Astrocyte (in vitro differentiated cells and primary cell): ENCODE results near the gene VPS11. TPM values are rescaled to one million over a fixed set of nuclear protein-coding genes. Genes with fewer than 3 reads are reported as not detected.

Source experiments
- DNase-seq: peaks from one replicate; pipeline ENCODE4 v3.0.0-alpha.2; 2010; ENCODE audit warnings: low read depth
- FAIRE-seq: peaks from 2 replicates; lab custom pipeline; 2011; peaks lifted over from hg19 to GRCh38; lab: Jason Lieb, UNC
- H2AFZ ChIP-seq: 2 replicates; pipeline ENCODE4 v1.6.0; 2012; ENCODE audit warnings: low read depth, low read length, inconsistent platforms
- H3K27ac ChIP-seq: 2 replicates; pipeline ENCODE4 v1.5.1; 2011; ENCODE audit warnings: low read depth, low read length, inconsistent platforms
- H3K27me3 ChIP-seq: 2 replicates; pipeline ENCODE4 v1.6.0; 2011; ENCODE audit warnings: low read length, inconsistent platforms; ENCODE audit not compliant: insufficient read depth
- H3K36me3 ChIP-seq: 2 replicates; pipeline ENCODE4 v1.5.1; 2011; ENCODE audit warnings: low read length, inconsistent platforms; ENCODE audit not compliant: insufficient read depth
- H3K4me1 ChIP-seq: 2 replicates; pipeline ENCODE4 v1.5.1; 2011; ENCODE audit warnings: low read length, inconsistent platforms; ENCODE audit not compliant: insufficient read depth
- H3K4me2 ChIP-seq: 2 replicates; pipeline ENCODE4 v1.6.0; 2012; ENCODE audit warnings: low read length, inconsistent platforms
- H3K4me3 ChIP-seq: 2 replicates; pipeline ENCODE4 v1.5.1; 2011; ENCODE audit warnings: low read depth, mild to moderate bottlenecking, low read length, inconsistent platforms; ENCODE audit not compliant: insufficient read depth
- H3K79me2 ChIP-seq: 2 replicates; pipeline ENCODE4 v1.6.0; 2012; ENCODE audit warnings: mild to moderate bottlenecking, low read length, inconsistent platforms; ENCODE audit not compliant: insufficient read depth
- H3K9ac ChIP-seq: 2 replicates; pipeline ENCODE4 v1.6.0; 2012; ENCODE audit warnings: mild to moderate bottlenecking, low read length, inconsistent platforms
- H3K9me3 ChIP-seq: 2 replicates; pipeline ENCODE4 v1.5.1; 2012; ENCODE audit warnings: low read depth, mild to moderate bottlenecking, low read length, inconsistent platforms; ENCODE audit not compliant: insufficient read depth
- H4K20me1 ChIP-seq: 2 replicates; pipeline ENCODE4 v1.6.0; 2012; ENCODE audit warnings: low read length, inconsistent platforms; ENCODE audit not compliant: insufficient read depth
- H3K27ac Mint-ChIP-seq: one replicate; pipeline ENCODE4 v1.8.0; 2021; ENCODE audit warnings: mild to moderate bottlenecking, mixed read lengths; ENCODE audit not compliant: unreplicated experiment
- H3K27me3 Mint-ChIP-seq: one replicate; pipeline ENCODE4 v1.8.0; 2021; ENCODE audit warnings: low read depth, mixed read lengths; ENCODE audit not compliant: unreplicated experiment
- H3K36me3 Mint-ChIP-seq: one replicate; pipeline ENCODE4 v1.8.0; 2021; ENCODE audit warnings: low read depth, mixed read lengths; ENCODE audit not compliant: unreplicated experiment
- H3K4me1 Mint-ChIP-seq: one replicate; pipeline ENCODE4 v1.8.0; 2021; ENCODE audit warnings: low read depth, mixed read lengths; ENCODE audit not compliant: unreplicated experiment
- H3K4me3 Mint-ChIP-seq: one replicate; pipeline ENCODE4 v1.8.0; 2021; ENCODE audit warnings: mild to moderate bottlenecking, moderate library complexity, mixed read lengths; ENCODE audit not compliant: unreplicated experiment
- H3K9me3 Mint-ChIP-seq: one replicate; pipeline ENCODE4 v1.8.0; 2021; ENCODE audit warnings: mild to moderate bottlenecking, mixed read lengths; ENCODE audit not compliant: unreplicated experiment
- EZH2 ChIP-seq: IDR thresholded peaks from 2 replicates; pipeline ENCODE4 v1.6.1; 2012; ENCODE audit warnings: mild to moderate bottlenecking, low read length, inconsistent platforms; ENCODE audit not compliant: insufficient read depth
- total RNA-seq: library from RNA; stranded (reverse); gene quantifications from 2 replicates; pipeline ENCODE4 v1.2.1, GENCODE V29; 2021
- TF ChIP-seq, protein P1 (sequence below): IDR thresholded peaks from 2 replicates; pipeline ENCODE4 v1.5.1; 2011; ENCODE audit warnings: low read depth, mild to moderate bottlenecking, inconsistent platforms, low read length, moderate library complexity; ENCODE audit not compliant: insufficient read depth

Gene VPS11
- total RNA-seq, 1 donor from 2014 or later, result 24.0 TPM

DNA sequence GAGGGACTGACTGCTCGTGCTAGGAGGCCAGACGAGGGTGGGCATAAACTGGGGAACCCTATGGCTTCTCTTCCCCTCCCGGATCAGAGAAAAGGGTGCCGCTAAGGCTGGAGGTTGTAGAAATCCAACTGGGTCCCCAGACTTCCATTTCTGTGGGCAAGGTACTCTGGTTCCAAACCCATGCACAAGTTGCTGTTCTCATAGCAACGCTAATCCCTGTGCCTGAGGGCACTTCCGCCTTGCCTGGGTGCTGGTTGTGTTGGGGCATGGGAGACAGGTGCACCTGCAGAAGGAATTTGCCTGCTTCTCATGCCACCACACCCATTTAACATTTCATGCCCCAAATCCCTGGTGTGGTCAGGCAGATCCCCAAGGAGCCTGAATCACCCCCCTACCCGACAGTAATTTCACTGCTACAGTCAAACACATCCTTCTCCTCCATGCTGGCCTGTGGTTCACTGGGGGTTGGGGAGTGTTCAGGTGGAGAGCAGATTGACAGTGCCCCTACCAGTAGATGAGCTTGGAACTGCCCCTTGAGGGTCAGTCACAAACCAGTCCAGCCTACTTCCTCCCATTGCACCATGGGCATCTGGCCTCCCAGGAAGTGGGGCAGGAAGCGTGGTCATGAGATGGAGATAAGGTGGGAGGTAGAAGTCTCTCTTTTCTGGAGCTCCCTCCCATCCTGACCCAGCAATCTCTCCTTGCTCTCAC is 40.7 kb downstream of the VPS11 start:
- H3K36me3 ChIP-seq, result peaks cover 14% of the 10 kb centered on the region
- peak overlapping the region; percentile 86 for H3K9ac ChIP-seq
- TF ChIP-seq, protein P1, sequence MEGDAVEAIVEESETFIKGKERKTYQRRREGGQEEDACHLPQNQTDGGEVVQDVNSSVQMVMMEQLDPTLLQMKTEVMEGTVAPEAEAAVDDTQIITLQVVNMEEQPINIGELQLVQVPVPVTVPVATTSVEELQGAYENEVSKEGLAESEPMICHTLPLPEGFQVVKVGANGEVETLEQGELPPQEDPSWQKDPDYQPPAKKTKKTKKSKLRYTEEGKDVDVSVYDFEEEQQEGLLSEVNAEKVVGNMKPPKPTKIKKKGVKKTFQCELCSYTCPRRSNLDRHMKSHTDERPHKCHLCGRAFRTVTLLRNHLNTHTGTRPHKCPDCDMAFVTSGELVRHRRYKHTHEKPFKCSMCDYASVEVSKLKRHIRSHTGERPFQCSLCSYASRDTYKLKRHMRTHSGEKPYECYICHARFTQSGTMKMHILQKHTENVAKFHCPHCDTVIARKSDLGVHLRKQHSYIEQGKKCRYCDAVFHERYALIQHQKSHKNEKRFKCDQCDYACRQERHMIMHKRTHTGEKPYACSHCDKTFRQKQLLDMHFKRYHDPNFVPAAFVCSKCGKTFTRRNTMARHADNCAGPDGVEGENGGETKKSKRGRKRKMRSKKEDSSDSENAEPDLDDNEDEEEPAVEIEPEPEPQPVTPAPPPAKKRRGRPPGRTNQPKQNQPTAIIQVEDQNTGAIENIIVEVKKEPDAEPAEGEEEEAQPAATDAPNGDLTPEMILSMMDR, result no peak
- no peak for TF ChIP-seq EZH2
- DNase-seq, result no peak
- Mint-ChIP-seq H3K9me3 (no peaks in the 10 kb centered on the region), H3K4me1 (peaks cover 17% of the 10 kb centered on the region), H3K27me3 (no peaks in the 10 kb centered on the region), H3K4me3 (peak overlapping the region; percentile 86), H3K27ac (no peak overlapping the region), H3K36me3 (peaks cover 11% of the 10 kb centered on the region)
- FAIRE-seq, result no peak
- H4K20me1 ChIP-seq, result peaks cover 21% of the 10 kb centered on the region
- H2AFZ ChIP-seq, result peak overlapping the region; percentile 77
- H3K27ac ChIP-seq, result no peak overlapping the region
- H3K4me1 ChIP-seq, result peaks cover 14% of the 10 kb centered on the region
- no peaks in the 10 kb centered on the region for H3K27me3 ChIP-seq
- H3K9me3 ChIP-seq, result no peaks in the 10 kb centered on the region
- H3K4me2 ChIP-seq, result peak overlapping the region; percentile 96
- H3K4me3 ChIP-seq, result peak overlapping the region; percentile 67
- H3K79me2 ChIP-seq, result peaks cover 27% of the 10 kb centered on the region

DNA sequence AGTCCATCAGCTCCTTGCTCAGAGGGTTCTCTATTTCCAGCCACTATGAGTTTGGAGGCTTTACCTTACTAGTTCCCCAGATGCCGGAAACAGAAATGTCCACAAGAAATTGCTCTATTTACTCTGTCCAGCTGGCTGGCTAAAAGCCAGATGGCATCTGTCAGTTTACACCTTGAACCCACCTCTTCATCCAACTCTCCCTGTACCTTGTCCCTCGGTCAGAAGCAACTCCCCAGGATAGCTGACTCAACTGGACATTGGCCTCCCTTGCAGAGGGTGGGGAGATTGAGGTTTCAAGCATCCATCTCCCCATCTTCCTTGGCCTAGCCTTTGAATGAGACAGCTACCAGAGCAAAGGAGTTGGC is 41.2 kb downstream of the VPS11 start:
- Histone ChIP-seq H3K4me3 (peak overlapping the region; percentile 67), H3K9me3 (no peaks in the 10 kb centered on the region), H4K20me1 (peaks cover 21% of the 10 kb centered on the region), H3K9ac (no peak overlapping the region), H3K27ac (no peak overlapping the region), H2AFZ (no peak overlapping the region), H3K4me2 (peak overlapping the region; percentile 96), H3K27me3 (no peaks in the 10 kb centered on the region), H3K79me2 (peaks cover 27% of the 10 kb centered on the region), H3K4me1 (peaks cover 14% of the 10 kb centered on the region), H3K36me3 (peaks cover 14% of the 10 kb centered on the region)
- TF ChIP-seq, protein P1, result no peak
- TF ChIP-seq EZH2, result no peak
- H3K4me1 Mint-ChIP-seq, result peaks cover 18% of the 10 kb centered on the region
- no peaks in the 10 kb centered on the region for H3K27me3 Mint-ChIP-seq
- FAIRE-seq, result no peak
- H3K4me3 Mint-ChIP-seq, result peak overlapping the region; percentile 86
- DNase-seq, result no peak
- H3K27ac Mint-ChIP-seq, result no peak overlapping the region
- H3K9me3 Mint-ChIP-seq, result no peaks in the 10 kb centered on the region
- H3K36me3 Mint-ChIP-seq, result peaks cover 11% of the 10 kb centered on the region

DNA sequence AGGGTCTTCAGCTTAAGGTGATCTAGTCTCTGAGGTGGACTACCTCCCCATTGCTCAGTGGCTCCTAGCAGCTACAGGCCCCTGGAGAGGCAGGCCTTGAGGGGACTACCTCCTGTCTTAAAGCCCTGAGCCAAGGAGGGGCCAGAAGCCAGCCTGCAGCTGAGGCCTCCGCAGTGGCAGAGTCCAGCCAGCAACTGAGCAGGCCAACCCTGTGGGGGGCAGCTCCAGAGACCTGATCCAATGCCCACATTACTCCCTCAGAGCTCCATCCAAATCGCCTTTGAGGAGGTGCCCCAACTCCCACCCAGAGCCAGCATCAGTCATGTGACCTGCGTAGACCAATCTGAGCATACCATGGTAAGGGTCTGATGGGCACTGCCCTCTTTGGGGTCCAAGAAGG is 42.2 kb downstream of the VPS11 start:
- no peak for FAIRE-seq
- no peak for DNase-seq
- H3K4me2 ChIP-seq, result no peak overlapping the region
- TF ChIP-seq, protein P1, result no peak
- no peak for TF ChIP-seq EZH2
- no peaks in the 10 kb centered on the region for H3K27me3 ChIP-seq
- H3K36me3 ChIP-seq, result peaks cover 14% of the 10 kb centered on the region
- H3K9me3 Mint-ChIP-seq, result no peaks in the 10 kb centered on the region
- H3K27ac Mint-ChIP-seq, result no peak overlapping the region
- no peak overlapping the region for H2AFZ ChIP-seq
- no peaks in the 10 kb centered on the region for H3K27me3 Mint-ChIP-seq
- no peak overlapping the region for H3K4me3 ChIP-seq
- H3K4me3 Mint-ChIP-seq, result no peak overlapping the region
- no peak overlapping the region for H3K9ac ChIP-seq
- no peaks in the 10 kb centered on the region for H3K9me3 ChIP-seq
- H3K4me1 Mint-ChIP-seq, result peaks cover 18% of the 10 kb centered on the region
- H4K20me1 ChIP-seq, result peaks cover 21% of the 10 kb centered on the region
- H3K36me3 Mint-ChIP-seq, result peaks cover 14% of the 10 kb centered on the region
- no peak overlapping the region for H3K27ac ChIP-seq
- H3K79me2 ChIP-seq, result peaks cover 27% of the 10 kb centered on the region
- H3K4me1 ChIP-seq, result peaks cover 14% of the 10 kb centered on the region
